OCI-LY7 (cell line): ENCODE results near the gene OGA. TPM values are rescaled to one million over a fixed set of nuclear protein-coding genes. Genes with fewer than 3 reads are reported as not detected.

Experiments
- BruUV-seq: library from RNA; stranded (reverse); fragments of 400-500 nt; replicated peaks from 2 replicates; lab custom pipeline; 2021; lab: Mats Ljungman, UMichigan
- CTCF ChIA-PET: fragments of 300-600 bp; sonication (Branson Sonifier 250); formaldehyde crosslinking; loops from one replicate; lab custom pipeline; 2022; ENCODE audit warnings: antibody characterized with exemption; ENCODE audit not compliant: unreplicated experiment; lab: Charles Lee
- POLR2A ChIA-PET: fragments of 300-600 bp; sonication (Branson Sonifier 250); formaldehyde crosslinking; loops from one replicate; lab custom pipeline; 2022; ENCODE audit warnings: antibody characterized with exemption; lab: Charles Lee
- DNase-seq: peaks from one replicate; pipeline ENCODE4 v3.0.0-alpha.2; 2015; ENCODE audit warnings: low spot score
- H2AFZ ChIP-seq: fragments of 200-600 bp; sonication (generic), shearing (Covaris generic); 2 replicates; pipeline ENCODE4 v1.6.1; 2014; ENCODE audit warnings: mild to moderate bottlenecking, antibody characterized with exemption, low read length, moderate library complexity
- H3K27ac ChIP-seq: fragments of 200-600 bp; sonication (generic); 2 replicates; pipeline ENCODE4 v1.5.1; 2014; ENCODE audit warnings: mixed run types, low read depth, mild to moderate bottlenecking, moderate library complexity, low read length, inconsistent platforms; ENCODE audit not compliant: poor library complexity, severe bottlenecking
- H3K36me3 ChIP-seq: fragments of 200-600 bp; sonication (generic); 2 replicates; pipeline ENCODE4 v1.6.1; 2014; ENCODE audit warnings: mild to moderate bottlenecking, antibody characterized with exemption, low read length, moderate library complexity, mixed read lengths; ENCODE audit not compliant: insufficient read depth
- H3K4me1 ChIP-seq: fragments of 200-600 bp; sonication (generic); 2 replicates; pipeline ENCODE4 v1.5.1; 2014; ENCODE audit warnings: mild to moderate bottlenecking, low read length; ENCODE audit not compliant: insufficient read depth, poor library complexity, severe bottlenecking
- H3K4me2 ChIP-seq: fragments of 200-600 bp; sonication (generic); 2 replicates; pipeline ENCODE4 v1.6.1; 2014; ENCODE audit warnings: mild to moderate bottlenecking, low read length
- H3K4me3 ChIP-seq: fragments of 200-600 bp; sonication (generic); 2 replicates; pipeline ENCODE4 v1.5.1; 2014; ENCODE audit warnings: mild to moderate bottlenecking, low read depth, low read length; ENCODE audit not compliant: poor library complexity, severe bottlenecking
- H3K79me2 ChIP-seq: fragments of 200-600 bp; sonication (generic); 2 replicates; pipeline ENCODE4 v1.6.1; 2016; ENCODE audit warnings: low read depth, mild to moderate bottlenecking, low read length, moderate library complexity, mixed read lengths; ENCODE audit not compliant: insufficient read depth
- H3K9me2 ChIP-seq: fragments of 200-600 bp; sonication (generic); 2 replicates; pipeline ENCODE4 v1.6.1; 2016; ENCODE audit warnings: mild to moderate bottlenecking, low read length, mixed read lengths; ENCODE audit not compliant: insufficient read depth
- H3K9me3 ChIP-seq: fragments of 200-600 bp; sonication (generic); 2 replicates; pipeline ENCODE4 v1.6.1; 2014; ENCODE audit warnings: mild to moderate bottlenecking, mixed run types, low read length, mixed read lengths
- H4K20me1 ChIP-seq: fragments of 200-600 bp; sonication (generic); 2 replicates; pipeline ENCODE4 v1.6.1; 2014; ENCODE audit warnings: mild to moderate bottlenecking, antibody characterized with exemption, low read length, moderate library complexity, mixed read lengths; ENCODE audit not compliant: insufficient read depth
- EZH2phosphoT487 ChIP-seq: fragments of 200-600 bp; sonication (generic); IDR thresholded peaks from 2 replicates; pipeline ENCODE4 v1.6.1; 2018; ENCODE audit warnings: low read depth, borderline replicate concordance, mild to moderate bottlenecking, mixed run types, antibody characterized with exemption, low read length, moderate library complexity, mixed read lengths
- intact Hi-C: fragments of 100-400 bp; cut with micrococcal nuclease; formaldehyde crosslinking; loops from one replicate; pipeline ENCODE4 v1.10.0; 2022; ENCODE audit not compliant: unreplicated experiment
- total RNA-seq, 2 experiments: library from RNA; depleted of rRNA in 1 of 2; stranded (reverse); fragments of >200 nt in 1 of 2; shearing (Covaris generic) in 1 of 2; gene quantifications; 2 replicates each; pipeline ENCODE4 v1.2.3, GENCODE V29; 2014 to 2022
- TF ChIP-seq, protein P1 (sequence below): fragments of 200-600 bp; sonication (generic); conservative IDR thresholded peaks from 2 replicates; pipeline ENCODE4 v1.5.1; 2014; ENCODE audit warnings: mild to moderate bottlenecking, antibody characterized with exemption, low read length, moderate library complexity, mixed read lengths

OGA gene
- total RNA-seq, 2 experiments from 2014 or later: 65.5 to 109 TPM

DNA sequence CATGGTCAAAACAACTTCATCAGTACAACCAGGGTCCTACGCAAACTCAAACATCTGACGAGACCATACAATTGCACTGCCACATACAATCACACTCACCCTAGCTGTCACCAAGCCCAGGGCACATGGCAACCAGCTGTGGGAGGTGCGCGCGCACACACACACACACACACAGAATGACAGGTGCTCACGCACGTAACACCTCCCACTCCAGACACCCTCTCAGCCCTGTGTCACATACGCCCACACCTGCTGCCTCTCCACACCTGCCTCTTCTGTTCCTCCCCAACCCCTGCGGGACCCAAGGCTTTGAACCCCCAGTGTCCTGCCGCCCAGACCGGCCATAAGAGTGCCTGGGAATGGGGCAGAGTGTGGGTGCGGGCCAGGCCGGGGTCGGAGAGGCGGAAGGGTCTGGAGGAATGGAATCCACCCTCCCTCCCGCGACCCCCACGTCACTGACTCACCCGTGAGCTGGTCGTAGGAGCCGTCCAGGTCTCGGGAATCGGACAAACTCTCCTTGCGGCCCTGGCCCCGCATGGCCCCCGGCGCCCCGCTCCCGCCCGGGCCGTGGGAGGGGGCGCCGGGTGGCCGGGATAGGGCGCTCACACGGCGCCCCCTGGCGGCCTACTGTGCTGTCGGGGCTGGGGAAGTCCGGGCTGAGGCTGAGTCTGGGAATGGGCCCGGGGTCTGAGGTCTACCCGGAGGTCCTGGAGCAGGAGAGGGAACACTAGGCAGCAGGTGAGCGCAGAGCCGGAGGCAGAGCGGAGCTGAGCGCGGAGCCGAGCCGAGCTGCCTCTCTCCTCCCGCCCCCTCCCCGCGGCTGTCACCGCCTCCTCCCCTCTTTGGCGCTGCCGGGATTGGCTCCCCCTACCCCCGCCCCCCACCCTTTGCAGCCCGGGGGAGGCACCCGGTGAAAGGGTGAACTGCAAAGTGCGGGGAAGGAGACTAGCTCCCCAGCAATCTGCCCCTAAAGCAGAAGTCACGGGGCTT lies 25.1 kb upstream of the OGA start, which contains the start of gene KCNIP2:
Gene KCNIP2 (minus strand): TSS at position 769 of the 990 bp plus-strand sequence. CDS start 232 bp downstream, at position 537.
- Histone ChIP-seq H3K4me2 (peak within 1 kb of the TSS; percentile 66), H3K36me3 (no peaks in the 10 kb centered on the region), H3K4me1 (peaks cover 15% of the 10 kb centered on the region), H2AFZ (no peak within 1 kb of the TSS), H3K9me3 (no peaks in the 10 kb centered on the region), H3K27ac (no peak within 1 kb of the TSS), H3K79me2 (no peaks in the 10 kb centered on the region), H3K9me2 (no peaks in the 10 kb centered on the region), H4K20me1 (no peaks in the 10 kb centered on the region), H3K4me3 (peak within 1 kb of the TSS; percentile 45)
- intact Hi-C loops: no loop called here
- POLR2A ChIA-PET: interaction anchor here (0.7 kb wide), 1 partner anchor 407 kb away, joined by 3 read pairs; no protein-coding TSS in a partner anchor
- TF ChIP-seq, protein P1, sequence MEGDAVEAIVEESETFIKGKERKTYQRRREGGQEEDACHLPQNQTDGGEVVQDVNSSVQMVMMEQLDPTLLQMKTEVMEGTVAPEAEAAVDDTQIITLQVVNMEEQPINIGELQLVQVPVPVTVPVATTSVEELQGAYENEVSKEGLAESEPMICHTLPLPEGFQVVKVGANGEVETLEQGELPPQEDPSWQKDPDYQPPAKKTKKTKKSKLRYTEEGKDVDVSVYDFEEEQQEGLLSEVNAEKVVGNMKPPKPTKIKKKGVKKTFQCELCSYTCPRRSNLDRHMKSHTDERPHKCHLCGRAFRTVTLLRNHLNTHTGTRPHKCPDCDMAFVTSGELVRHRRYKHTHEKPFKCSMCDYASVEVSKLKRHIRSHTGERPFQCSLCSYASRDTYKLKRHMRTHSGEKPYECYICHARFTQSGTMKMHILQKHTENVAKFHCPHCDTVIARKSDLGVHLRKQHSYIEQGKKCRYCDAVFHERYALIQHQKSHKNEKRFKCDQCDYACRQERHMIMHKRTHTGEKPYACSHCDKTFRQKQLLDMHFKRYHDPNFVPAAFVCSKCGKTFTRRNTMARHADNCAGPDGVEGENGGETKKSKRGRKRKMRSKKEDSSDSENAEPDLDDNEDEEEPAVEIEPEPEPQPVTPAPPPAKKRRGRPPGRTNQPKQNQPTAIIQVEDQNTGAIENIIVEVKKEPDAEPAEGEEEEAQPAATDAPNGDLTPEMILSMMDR: peak; percentile 86
- TF ChIP-seq EZH2phosphoT487: no peak
- peak; percentile 41 for DNase-seq
- no TSS peak for BruUV-seq
- CTCF ChIA-PET: interaction anchor here (1.9 kb wide), 1 partner anchor 167 kb away, joined by 8 read pairs; no protein-coding TSS in a partner anchor

DNA sequence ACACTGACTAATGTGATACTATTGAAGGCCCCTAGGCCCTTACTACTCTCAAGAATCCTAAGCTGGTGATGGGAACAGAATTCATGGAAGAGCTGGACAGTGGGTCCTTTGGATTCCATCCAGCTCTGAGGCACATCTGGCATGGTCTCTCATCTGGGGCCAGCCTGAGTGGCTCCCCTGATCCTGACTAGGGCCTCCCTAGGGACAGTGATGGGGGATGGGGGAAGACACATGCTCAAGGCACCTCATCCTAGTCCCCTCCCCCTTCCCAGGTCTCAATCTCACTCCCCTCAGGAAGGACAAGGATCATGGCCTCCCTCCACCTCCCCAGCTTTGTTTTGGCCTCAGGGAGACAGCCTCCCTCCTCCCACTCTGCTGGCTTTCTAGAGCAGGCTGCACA lies 23.6 kb upstream of the OGA start:
- no TSS peak for BruUV-seq
- Histone ChIP-seq H3K9me2 (no peaks in the 10 kb centered on the region), H3K4me3 (no peak overlapping the region), H2AFZ (no peak overlapping the region), H4K20me1 (no peaks in the 10 kb centered on the region), H3K27ac (no peak overlapping the region), H3K79me2 (no peaks in the 10 kb centered on the region), H3K9me3 (no peaks in the 10 kb centered on the region), H3K36me3 (no peaks in the 10 kb centered on the region), H3K4me1 (peaks cover 15% of the 10 kb centered on the region), H3K4me2 (no peak overlapping the region)
- ChIA-PET POLR2A (interaction anchor here (0.5 to 1.2 kb wide), 2 partner anchors 17 to 368 kb away, joined by 3 to 6 read pairs; no protein-coding TSS in a partner anchor), CTCF (interaction anchor here (0.6 to 1.9 kb wide), 5 partner anchors 25 to 231 kb away, joined by 3 to 8 read pairs (median 3); no protein-coding TSS in a partner anchor)
- TF ChIP-seq, protein P1: no peak
- no peak for TF ChIP-seq EZH2phosphoT487
- no peak for DNase-seq
- intact Hi-C loops: loop anchor here (1.0 kb wide), 1 partner anchor 47 kb away; no protein-coding TSS in a partner anchor
